Measurements from ENCODE around the gene RAB42. TPM values are rescaled to one million over a fixed set of nuclear protein-coding genes. Genes with fewer than 3 reads are reported as not detected.

RAB42 gene
- total RNA-seq, 1 donor from 2014 or later: 7.0 TPM

GRCh38 chr1:28573564-28573963, 18.5 kb upstream of the RAB42 start:
- peaks cover 2% of the 10 kb centered on the region for H3K4me1 ChIP-seq
- ATAC-seq (no peak), DNase-seq (no peak)
- TF ChIP-seq CTCF (IDR thresholded peaks at IDR 0.05): no peak
- intact Hi-C loops (cut with DNase I): no loop called here
- no peaks in the 10 kb centered on the region for H3K27me3 ChIP-seq (ENCODE audit: low read depth)
- H3K4me3 ChIP-seq: no peak overlapping the region
- H3K9me3 ChIP-seq: no peaks in the 10 kb centered on the region
- H3K27ac ChIP-seq: no peak overlapping the region
- peaks cover 94% of the 10 kb centered on the region for H3K36me3 ChIP-seq

- peaks cover 28% of the 10 kb centered on the region for H3K4me1 ChIP-seq
- peaks cover 78% of the 10 kb centered on the region for H3K36me3 ChIP-seq
- no peak for TF ChIP-seq CTCF (IDR thresholded peaks at IDR 0.05)
- H3K27me3 ChIP-seq (ENCODE audit: low read depth): no peaks in the 10 kb centered on the region
- H3K4me3 ChIP-seq: no peak overlapping the region
- ATAC-seq (no peak), DNase-seq (no peak)
- H3K27ac ChIP-seq: peak overlapping the region; percentile 10
- H3K9me3 ChIP-seq: no peaks in the 10 kb centered on the region
- intact Hi-C loops (cut with DNase I): no loop called here
Observed at GRCh38 chr1:28577052-28577678, 14.9 kb upstream of the RAB42 start.

DNA sequence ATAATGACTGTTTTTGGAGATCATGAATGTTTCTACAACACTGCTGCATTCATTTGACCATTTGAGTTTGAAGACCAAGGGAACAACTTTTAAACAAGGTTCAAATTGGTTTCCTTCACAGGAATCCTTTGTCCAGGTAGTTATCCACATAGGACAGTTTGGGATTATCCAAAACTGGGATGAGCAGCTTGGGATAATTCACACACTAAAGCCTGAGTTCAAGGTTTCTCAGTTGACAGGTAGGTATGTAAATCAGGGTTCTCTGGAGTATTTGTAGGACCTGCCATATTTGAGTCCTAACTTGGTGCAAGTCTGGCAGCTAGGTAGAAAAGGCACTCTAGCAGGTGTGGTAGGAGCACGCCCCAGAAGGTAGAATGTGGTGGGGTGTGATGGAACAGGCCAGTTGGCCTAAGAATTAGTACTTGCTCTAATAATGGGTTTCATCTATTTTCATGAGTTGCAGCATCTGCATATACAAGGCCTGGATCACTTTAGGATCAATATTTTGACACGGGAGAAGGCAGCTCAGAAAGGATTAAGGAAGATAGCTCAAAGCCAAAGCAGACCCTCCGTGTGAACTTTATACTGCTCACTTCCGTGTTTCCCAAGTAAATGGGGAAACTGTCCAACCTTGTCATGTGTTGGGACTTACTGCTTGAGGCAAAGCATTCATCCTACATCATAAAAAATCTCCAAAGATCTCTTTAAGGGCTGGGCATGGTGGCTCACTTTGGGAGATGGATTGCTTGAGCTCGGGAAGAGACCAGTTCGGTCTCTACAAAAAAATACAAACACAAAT, 14.1 kb upstream of the RAB42 start:
- DNase-seq (no peak), ATAC-seq (no peak)
- Histone ChIP-seq H3K4me1 (peaks cover 32% of the 10 kb centered on the region), H3K9me3 (no peaks in the 10 kb centered on the region), H3K27me3 (ENCODE audit: low read depth) (no peaks in the 10 kb centered on the region), H3K4me3 (no peak overlapping the region), H3K27ac (no peak overlapping the region), H3K36me3 (peaks cover 71% of the 10 kb centered on the region)
- no peak for TF ChIP-seq CTCF (IDR thresholded peaks at IDR 0.05)
- intact Hi-C loops (cut with DNase I): no loop called here

- no peak for TF ChIP-seq CTCF (IDR thresholded peaks at IDR 0.05)
- H3K27ac ChIP-seq: no peak overlapping the region
- intact Hi-C loops (cut with DNase I): no loop called here
- no peak for ATAC-seq
- H3K4me3 ChIP-seq: no peak overlapping the region
- DNase-seq: no peak
- peaks cover 62% of the 10 kb centered on the region for H3K36me3 ChIP-seq
- H3K27me3 ChIP-seq (ENCODE audit: low read depth): no peaks in the 10 kb centered on the region
- H3K4me1 ChIP-seq: peaks cover 32% of the 10 kb centered on the region
- no peaks in the 10 kb centered on the region for H3K9me3 ChIP-seq
Observed at GRCh38 chr1:28578696-28579218, 13.3 kb upstream of the RAB42 start.

GRCh38 chr1:28579401-28579800, 12.7 kb upstream of the RAB42 start:
- peak overlapping the region; percentile 96 for H3K4me3 ChIP-seq
- no peak overlapping the region for H3K27ac ChIP-seq
- peaks cover 32% of the 10 kb centered on the region for H3K4me1 ChIP-seq
- ATAC-seq (no peak), DNase-seq (no peak)
- H3K27me3 ChIP-seq (ENCODE audit: low read depth): no peaks in the 10 kb centered on the region
- intact Hi-C loops (cut with DNase I): no loop called here
- no peak for TF ChIP-seq CTCF (IDR thresholded peaks at IDR 0.05)
- H3K9me3 ChIP-seq: no peaks in the 10 kb centered on the region
- H3K36me3 ChIP-seq: peaks cover 56% of the 10 kb centered on the region

All from lower lobe of right lung (tissue), 2 donors.